Activated naive CD4-positive, alpha-beta T cell treated with anti-CD3 and anti-CD28 coated beads, Interleukin-2, amount 10 ng/mL, durations not matched to agents 7 days and 5 days (primary cell): ENCODE measurements around the gene MRPL23.

Source experiments
- CTCF ChIA-PET: fragments of 350-600 bp; sonication (Branson Sonifier 250); formaldehyde crosslinking; loops from one replicate; lab custom pipeline; 2021; ENCODE audit warnings: antibody characterized with exemption; lab: Charles Lee
- DNase-seq: peaks from one replicate; pipeline ENCODE4 v3.0.0-alpha.2; 2020
- H3K27ac Mint-ChIP-seq: one replicate; pipeline ENCODE4 v1.8.0; 2021; ENCODE audit warnings: mild to moderate bottlenecking, moderate library complexity, mixed read lengths
- H3K27me3 Mint-ChIP-seq: one replicate; pipeline ENCODE4 v1.8.0; 2021; ENCODE audit warnings: mild to moderate bottlenecking, mixed read lengths
- H3K36me3 Mint-ChIP-seq: one replicate; pipeline ENCODE4 v1.8.0; 2021; ENCODE audit warnings: mixed read lengths
- H3K4me1 Mint-ChIP-seq: one replicate; pipeline ENCODE4 v1.8.0; 2021; ENCODE audit warnings: mixed read lengths
- H3K4me3 Mint-ChIP-seq: one replicate; pipeline ENCODE4 v1.8.0; 2021; ENCODE audit warnings: mild to moderate bottlenecking, moderate library complexity, mixed read lengths
- H3K9me3 Mint-ChIP-seq: one replicate; pipeline ENCODE4 v1.8.0; 2021; ENCODE audit warnings: mixed read lengths

Gene MRPL23

GRCh38 chr11:1925373-1926155 lies 21.6 kb upstream of the MRPL23 start:
- H3K27ac Mint-ChIP-seq = no peak overlapping the region
- no peaks in the 10 kb centered on the region for H3K36me3 Mint-ChIP-seq
- no peak for DNase-seq
- CTCF ChIA-PET = no interaction called here
- H3K4me1 Mint-ChIP-seq = peaks cover 6% of the 10 kb centered on the region
- H3K9me3 Mint-ChIP-seq = no peaks in the 10 kb centered on the region
- no peak overlapping the region for H3K4me3 Mint-ChIP-seq
- peaks cover 58% of the 10 kb centered on the region for H3K27me3 Mint-ChIP-seq

- Mint-ChIP-seq H3K27ac (no peak overlapping the region), H3K36me3 (no peaks in the 10 kb centered on the region), H3K9me3 (no peaks in the 10 kb centered on the region), H3K27me3 (peaks cover 53% of the 10 kb centered on the region), H3K4me1 (peaks cover 6% of the 10 kb centered on the region), H3K4me3 (no peak overlapping the region)
- CTCF ChIA-PET = no interaction called here
- DNase-seq = peak; percentile 20
These were observed 20.7 kb upstream of the MRPL23 start for GRCh38 chr11:1926156-1927025.

- CTCF ChIA-PET = no interaction called here
- H3K4me3 Mint-ChIP-seq = no peak overlapping the region
- H3K27ac Mint-ChIP-seq = no peak overlapping the region
- H3K9me3 Mint-ChIP-seq = no peaks in the 10 kb centered on the region
- H3K36me3 Mint-ChIP-seq = no peaks in the 10 kb centered on the region
- H3K4me1 Mint-ChIP-seq = peaks cover 6% of the 10 kb centered on the region
- no peak for DNase-seq
- peaks cover 57% of the 10 kb centered on the region for H3K27me3 Mint-ChIP-seq
These were observed 19.9 kb upstream of the MRPL23 start for GRCh38 chr11:1927026-1927847.

- Mint-ChIP-seq H3K27me3 (peaks cover 57% of the 10 kb centered on the region), H3K4me3 (no peak overlapping the region), H3K27ac (no peak overlapping the region), H3K9me3 (no peaks in the 10 kb centered on the region), H3K36me3 (no peaks in the 10 kb centered on the region), H3K4me1 (peaks cover 3% of the 10 kb centered on the region)
- CTCF ChIA-PET = no interaction called here
- no peak for DNase-seq
These were observed 19.2 kb upstream of the MRPL23 start for GRCh38 chr11:1927848-1928469.

GRCh38 chr11:1928470-1928890 lies 18.7 kb upstream of the MRPL23 start:
- DNase-seq = no peak
- H3K36me3 Mint-ChIP-seq = no peaks in the 10 kb centered on the region
- CTCF ChIA-PET = no interaction called here
- H3K27ac Mint-ChIP-seq = no peak overlapping the region
- H3K27me3 Mint-ChIP-seq = peaks cover 57% of the 10 kb centered on the region
- H3K4me3 Mint-ChIP-seq = no peak overlapping the region
- H3K4me1 Mint-ChIP-seq = peaks cover 3% of the 10 kb centered on the region
- H3K9me3 Mint-ChIP-seq = no peaks in the 10 kb centered on the region

- no peak overlapping the region for H3K27ac Mint-ChIP-seq
- H3K4me3 Mint-ChIP-seq = no peak overlapping the region
- DNase-seq = no peak
- no peaks in the 10 kb centered on the region for H3K36me3 Mint-ChIP-seq
- no peaks in the 10 kb centered on the region for H3K4me1 Mint-ChIP-seq
- peaks cover 58% of the 10 kb centered on the region for H3K27me3 Mint-ChIP-seq
- no peaks in the 10 kb centered on the region for H3K9me3 Mint-ChIP-seq
- CTCF ChIA-PET = interaction anchor here (1.3 kb wide), 1 partner anchor 47 kb away, joined by 4 read pairs; no protein-coding TSS in a partner anchor
These were observed 18.1 kb upstream of the MRPL23 start for GRCh38 chr11:1928891-1929541.

GRCh38 chr11:1929621-1930461 lies 17.3 kb upstream of the MRPL23 start:
- no peaks in the 10 kb centered on the region for H3K4me1 Mint-ChIP-seq
- no peak overlapping the region for H3K27ac Mint-ChIP-seq
- H3K36me3 Mint-ChIP-seq = no peaks in the 10 kb centered on the region
- CTCF ChIA-PET = interaction anchor here (1.3 kb wide), 1 partner anchor 47 kb away, joined by 4 read pairs; no protein-coding TSS in a partner anchor
- peak; percentile 19 for DNase-seq
- peaks cover 62% of the 10 kb centered on the region for H3K27me3 Mint-ChIP-seq
- no peaks in the 10 kb centered on the region for H3K9me3 Mint-ChIP-seq
- H3K4me3 Mint-ChIP-seq = no peak overlapping the region

GRCh38 chr11:1930462-1930830 lies 16.7 kb upstream of the MRPL23 start:
- DNase-seq = peak; percentile 23
- H3K36me3 Mint-ChIP-seq = no peaks in the 10 kb centered on the region
- H3K27me3 Mint-ChIP-seq = peaks cover 62% of the 10 kb centered on the region
- H3K9me3 Mint-ChIP-seq = no peaks in the 10 kb centered on the region
- H3K4me1 Mint-ChIP-seq = no peaks in the 10 kb centered on the region
- no peak overlapping the region for H3K27ac Mint-ChIP-seq
- no peak overlapping the region for H3K4me3 Mint-ChIP-seq
- CTCF ChIA-PET = interaction anchor here (1.3 kb wide), 1 partner anchor 48 kb away, joined by 4 read pairs; no protein-coding TSS in a partner anchor

GRCh38 chr11:1931341-1932104 lies 15.6 kb upstream of the MRPL23 start:
- peaks cover 59% of the 10 kb centered on the region for H3K27me3 Mint-ChIP-seq
- CTCF ChIA-PET = no interaction called here
- H3K9me3 Mint-ChIP-seq = no peaks in the 10 kb centered on the region
- no peak overlapping the region for H3K27ac Mint-ChIP-seq
- H3K4me3 Mint-ChIP-seq = no peak overlapping the region
- DNase-seq = peak; percentile 14
- no peaks in the 10 kb centered on the region for H3K4me1 Mint-ChIP-seq
- no peaks in the 10 kb centered on the region for H3K36me3 Mint-ChIP-seq

- Mint-ChIP-seq H3K4me1 (no peaks in the 10 kb centered on the region), H3K4me3 (no peak overlapping the region), H3K27me3 (peaks cover 56% of the 10 kb centered on the region), H3K27ac (no peak overlapping the region), H3K36me3 (no peaks in the 10 kb centered on the region), H3K9me3 (no peaks in the 10 kb centered on the region)
- peak; percentile 16 for DNase-seq
- CTCF ChIA-PET = no interaction called here
These were observed 15.0 kb upstream of the MRPL23 start for GRCh38 chr11:1932105-1932480.

- H3K27me3 Mint-ChIP-seq = peaks cover 56% of the 10 kb centered on the region
- no peak overlapping the region for H3K4me3 Mint-ChIP-seq
- H3K4me1 Mint-ChIP-seq = no peaks in the 10 kb centered on the region
- CTCF ChIA-PET = no interaction called here
- H3K36me3 Mint-ChIP-seq = no peaks in the 10 kb centered on the region
- no peak overlapping the region for H3K27ac Mint-ChIP-seq
- DNase-seq = no peak
- no peaks in the 10 kb centered on the region for H3K9me3 Mint-ChIP-seq
These were observed 14.5 kb upstream of the MRPL23 start for GRCh38 chr11:1932681-1933080.
